Measurements from ENCODE around the gene ACSBG1.

ACSBG1 gene

GRCh38 chr15:78247911-78248310 lies 13.5 kb upstream of the ACSBG1 start:
- no peak for DNase-seq

- DNase-seq, result peak; percentile 25
Observed at GRCh38 chr15:78245976-78246620, 11.7 kb upstream of the ACSBG1 start.

GRCh38 chr15:78245392-78245791 lies 11.0 kb upstream of the ACSBG1 start:
- DNase-seq, result peak; percentile 19

- DNase-seq, result no peak
Observed at GRCh38 chr15:78244893-78245292, 10.5 kb upstream of the ACSBG1 start.

- no peak for DNase-seq
Observed at GRCh38 chr15:78244101-78244500, 9.7 kb upstream of the ACSBG1 start.

- DNase-seq, result no peak
Observed at GRCh38 chr15:78243491-78243941, 9.2 kb upstream of the ACSBG1 start.

- DNase-seq, result peak; percentile 39
Observed at GRCh38 chr15:78243058-78243457, 8.7 kb upstream of the ACSBG1 start.

GRCh38 chr15:78242128-78242527 lies 7.8 kb upstream of the ACSBG1 start:
- peak; percentile 66 for DNase-seq

GRCh38 chr15:78241017-78241416 lies 6.7 kb upstream of the ACSBG1 start:
- DNase-seq, result peak; percentile 92

- no peak for DNase-seq
Observed at GRCh38 chr15:78239811-78240210, 5.4 kb upstream of the ACSBG1 start.

- DNase-seq, result no peak
Observed at GRCh38 chr15:78237146-78237545, 2.8 kb upstream of the ACSBG1 start.

GRCh38 chr15:78236491-78236890 lies 2.1 kb upstream of the ACSBG1 start:
- no peak for DNase-seq

- DNase-seq, result peak; percentile 34
Observed at GRCh38 chr15:78233496-78233895, 869 bp downstream of the ACSBG1 start.

GRCh38 chr15:78232951-78233350 lies 1.4 kb downstream of the ACSBG1 start:
- DNase-seq, result no peak

GRCh38 chr15:78229431-78230406 lies 4.6 kb downstream of the ACSBG1 start:
- no peak for DNase-seq

GRCh38 chr15:78228356-78228996 lies 5.9 kb downstream of the ACSBG1 start:
- DNase-seq, result no peak

GRCh38 chr15:78225783-78226541 lies 8.4 kb downstream of the ACSBG1 start:
- DNase-seq, result no peak

GRCh38 chr15:78224023-78224411 lies 10.3 kb downstream of the ACSBG1 start:
- no peak for DNase-seq

- peak; percentile 17 for DNase-seq
Observed at GRCh38 chr15:78223396-78224022, 10.9 kb downstream of the ACSBG1 start.

- no peak for DNase-seq
Observed at GRCh38 chr15:78222745-78223395, 11.5 kb downstream of the ACSBG1 start.

- no peak for DNase-seq
Observed at GRCh38 chr15:78220713-78221112, 13.7 kb downstream of the ACSBG1 start.
